ENCODE results near the gene SCARF2. TPM values are rescaled to one million over a fixed set of nuclear protein-coding genes. Genes with fewer than 3 reads are reported as not detected.

The SCARF2 gene
- total and polyA plus RNA-seq, 2 of the 13 experiments (the other 11 are each of a cell fraction or from before 2014, with no cell fraction given) = 3.3 to 6.2 TPM

DNA sequence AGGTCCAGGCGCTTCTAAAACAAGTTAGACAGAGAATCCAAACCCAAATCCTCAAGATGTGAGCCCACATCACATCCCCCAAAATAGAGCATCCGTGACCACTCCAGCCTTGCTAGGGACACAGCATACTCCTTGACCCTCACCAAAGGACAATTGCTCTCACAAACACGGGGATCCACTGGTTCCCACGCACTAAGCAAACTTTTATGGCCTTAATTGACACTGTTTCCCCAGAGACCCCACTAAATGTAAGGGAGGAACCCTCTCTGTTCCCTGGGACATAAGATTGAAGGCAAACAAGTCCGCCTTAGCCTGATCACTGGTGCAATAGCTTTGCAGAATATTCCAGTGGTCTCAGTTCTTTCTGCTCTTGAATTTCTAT is 23.6 kb downstream of the SCARF2 start (continued):
- TF ChIP-seq, protein P1, sequence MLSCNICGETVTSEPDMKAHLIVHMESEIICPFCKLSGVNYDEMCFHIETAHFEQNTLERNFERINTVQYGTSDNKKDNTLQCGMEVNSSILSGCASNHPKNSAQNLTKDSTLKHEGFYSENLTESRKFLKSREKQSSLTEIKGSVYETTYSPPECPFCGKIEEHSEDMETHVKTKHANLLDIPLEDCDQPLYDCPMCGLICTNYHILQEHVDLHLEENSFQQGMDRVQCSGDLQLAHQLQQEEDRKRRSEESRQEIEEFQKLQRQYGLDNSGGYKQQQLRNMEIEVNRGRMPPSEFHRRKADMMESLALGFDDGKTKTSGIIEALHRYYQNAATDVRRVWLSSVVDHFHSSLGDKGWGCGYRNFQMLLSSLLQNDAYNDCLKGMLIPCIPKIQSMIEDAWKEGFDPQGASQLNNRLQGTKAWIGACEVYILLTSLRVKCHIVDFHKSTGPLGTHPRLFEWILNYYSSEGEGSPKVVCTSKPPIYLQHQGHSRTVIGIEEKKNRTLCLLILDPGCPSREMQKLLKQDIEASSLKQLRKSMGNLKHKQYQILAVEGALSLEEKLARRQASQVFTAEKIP (CRISPR knock-in tag; IDR thresholded peaks at IDR 0.05; ENCODE audit: borderline replicate concordance) = no peak
- TF ChIP-seq PLRG1 (conservative IDR thresholded peaks at IDR 0.05) = no peak
- TF ChIP-seq, protein P2, sequence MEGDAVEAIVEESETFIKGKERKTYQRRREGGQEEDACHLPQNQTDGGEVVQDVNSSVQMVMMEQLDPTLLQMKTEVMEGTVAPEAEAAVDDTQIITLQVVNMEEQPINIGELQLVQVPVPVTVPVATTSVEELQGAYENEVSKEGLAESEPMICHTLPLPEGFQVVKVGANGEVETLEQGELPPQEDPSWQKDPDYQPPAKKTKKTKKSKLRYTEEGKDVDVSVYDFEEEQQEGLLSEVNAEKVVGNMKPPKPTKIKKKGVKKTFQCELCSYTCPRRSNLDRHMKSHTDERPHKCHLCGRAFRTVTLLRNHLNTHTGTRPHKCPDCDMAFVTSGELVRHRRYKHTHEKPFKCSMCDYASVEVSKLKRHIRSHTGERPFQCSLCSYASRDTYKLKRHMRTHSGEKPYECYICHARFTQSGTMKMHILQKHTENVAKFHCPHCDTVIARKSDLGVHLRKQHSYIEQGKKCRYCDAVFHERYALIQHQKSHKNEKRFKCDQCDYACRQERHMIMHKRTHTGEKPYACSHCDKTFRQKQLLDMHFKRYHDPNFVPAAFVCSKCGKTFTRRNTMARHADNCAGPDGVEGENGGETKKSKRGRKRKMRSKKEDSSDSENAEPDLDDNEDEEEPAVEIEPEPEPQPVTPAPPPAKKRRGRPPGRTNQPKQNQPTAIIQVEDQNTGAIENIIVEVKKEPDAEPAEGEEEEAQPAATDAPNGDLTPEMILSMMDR (CRISPR knock-in tag; IDR thresholded peaks at IDR 0.05) = no peak
- no peak for TF ChIP-seq RAD21 (CRISPR knock-in tag; IDR thresholded peaks at IDR 0.05)
- no peak for TF ChIP-seq HHEX (CRISPR knock-in tag; IDR thresholded peaks at IDR 0.05)
- TF ChIP-seq SSRP1 (CRISPR knock-in tag; IDR thresholded peaks at IDR 0.05) = no peak
- no peak for TF ChIP-seq TBP (CRISPR knock-in tag; IDR thresholded peaks at IDR 0.05)
- TF ChIP-seq SOX13 (IDR thresholded peaks at IDR 0.05) = no peak
- TF ChIP-seq SOX13 (CRISPR knock-in tag; conservative IDR thresholded peaks at IDR 0.05 in 1 of 2, IDR thresholded peaks at IDR 0.05 in 1 of 2) = no peak

GRCh38 chr22:20413217-20414058 is 24.2 kb downstream of the SCARF2 start:
- DNase-seq (ENCODE audit: low spot score) (no peak), FAIRE-seq (no peak), ATAC-seq (no peak)
- Histone ChIP-seq H3K79me2 (ENCODE audit: insufficient read depth, low read length) (no peaks in the 10 kb centered on the region), H3K4me1 (ENCODE audit: insufficient read depth, low read length) (peaks cover 13% of the 10 kb centered on the region), H4K20me1 (ENCODE audit: insufficient read depth, low read length) (no peaks in the 10 kb centered on the region), H2AFZ (ENCODE audit: low read length) (no peak overlapping the region), H3K4me2 (ENCODE audit: low read depth, low read length) (no peak overlapping the region), H3K9me3 (ENCODE audit: low read length) (no peaks in the 10 kb centered on the region), H3K36me3 (replicated peaks in 1 of 2; ENCODE audit: control insufficient read depth in 1 of 2, insufficient read depth in 2 of 2, low read length in 2 of 2) (no peaks in the 10 kb centered on the region), H3K27me3 (ENCODE audit: control insufficient read depth in 1 of 2, insufficient read depth in 2 of 2, low read length in 2 of 2) (peaks cover 0 to 8% of the 10 kb centered on the region in 2 experiments; a peak in 1 of 5 replicates), H3K9ac (ENCODE audit: insufficient read depth, low read depth, low read length) (no peak overlapping the region), H3K27ac (ENCODE audit: extremely low read length, insufficient read depth, low read length) (no peak overlapping the region), H3K4me3 (replicated peaks in 1 of 3; ENCODE audit: insufficient read depth in 1 of 3, low read depth in 2 of 3, low read length in 3 of 3) (no peak overlapping the region)
- ChIA-PET POLR2A (no interaction called here), CTCF (ENCODE audit: low intra/inter-chr PET ratio, low total read pairs) (no interaction called here)
- BruUV-seq (replicated peaks) = no TSS peak
- intact Hi-C loops (cut with micrococcal nuclease; ENCODE audit: unreplicated experiment) (no loop called here), in situ Hi-C loops (cut with HindIII; ENCODE audit: extremely low pct_ligation_motif_present, low pct_unique_long_range_greater_than_20kb) (loop anchor here (10.0 kb wide), 1 partner anchor 161 kb away; no protein-coding TSS in a partner anchor)
- WGBS (ENCODE audit: low lambda C conversion rate) = 60% methylated on average over 9 of the region's 9 CpGs
- TF ChIP-seq ZFP62 (CRISPR knock-in tag; IDR thresholded peaks at IDR 0.05) = no peak
- no peak for TF ChIP-seq ELF1 (CRISPR knock-in tag; IDR thresholded peaks at IDR 0.05)
- no peak for TF ChIP-seq SMYD3 (CRISPR knock-in tag; IDR thresholded peaks at IDR 0.05)
- TF ChIP-seq HNRNPK (IDR thresholded peaks at IDR 0.05; ENCODE audit: low read depth, low read length, poor library complexity, severe bottlenecking) = peak; percentile 38
- TF ChIP-seq THYN1 (CRISPR knock-in tag; IDR thresholded peaks at IDR 0.05; ENCODE audit: borderline replicate concordance, low read depth) = no peak
- TF ChIP-seq, protein P3, sequence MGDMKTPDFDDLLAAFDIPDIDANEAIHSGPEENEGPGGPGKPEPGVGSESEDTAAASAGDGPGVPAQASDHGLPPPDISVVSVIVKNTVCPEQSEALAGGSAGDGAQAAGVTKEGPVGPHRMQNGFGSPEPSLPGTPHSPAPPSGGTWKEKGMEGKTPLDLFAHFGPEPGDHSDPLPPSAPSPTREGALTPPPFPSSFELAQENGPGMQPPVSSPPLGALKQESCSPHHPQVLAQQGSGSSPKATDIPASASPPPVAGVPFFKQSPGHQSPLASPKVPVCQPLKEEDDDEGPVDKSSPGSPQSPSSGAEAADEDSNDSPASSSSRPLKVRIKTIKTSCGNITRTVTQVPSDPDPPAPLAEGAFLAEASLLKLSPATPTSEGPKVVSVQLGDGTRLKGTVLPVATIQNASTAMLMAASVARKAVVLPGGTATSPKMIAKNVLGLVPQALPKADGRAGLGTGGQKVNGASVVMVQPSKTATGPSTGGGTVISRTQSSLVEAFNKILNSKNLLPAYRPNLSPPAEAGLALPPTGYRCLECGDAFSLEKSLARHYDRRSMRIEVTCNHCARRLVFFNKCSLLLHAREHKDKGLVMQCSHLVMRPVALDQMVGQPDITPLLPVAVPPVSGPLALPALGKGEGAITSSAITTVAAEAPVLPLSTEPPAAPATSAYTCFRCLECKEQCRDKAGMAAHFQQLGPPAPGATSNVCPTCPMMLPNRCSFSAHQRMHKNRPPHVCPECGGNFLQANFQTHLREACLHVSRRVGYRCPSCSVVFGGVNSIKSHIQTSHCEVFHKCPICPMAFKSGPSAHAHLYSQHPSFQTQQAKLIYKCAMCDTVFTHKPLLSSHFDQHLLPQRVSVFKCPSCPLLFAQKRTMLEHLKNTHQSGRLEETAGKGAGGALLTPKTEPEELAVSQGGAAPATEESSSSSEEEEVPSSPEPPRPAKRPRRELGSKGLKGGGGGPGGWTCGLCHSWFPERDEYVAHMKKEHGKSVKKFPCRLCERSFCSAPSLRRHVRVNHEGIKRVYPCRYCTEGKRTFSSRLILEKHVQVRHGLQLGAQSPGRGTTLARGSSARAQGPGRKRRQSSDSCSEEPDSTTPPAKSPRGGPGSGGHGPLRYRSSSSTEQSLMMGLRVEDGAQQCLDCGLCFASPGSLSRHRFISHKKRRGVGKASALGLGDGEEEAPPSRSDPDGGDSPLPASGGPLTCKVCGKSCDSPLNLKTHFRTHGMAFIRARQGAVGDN (CRISPR knock-in tag; IDR thresholded peaks at IDR 0.05) = no peak

Measured in HepG2 (cell line).